ENCODE results near the gene OR10A6.

OR10A6 gene, protein sequence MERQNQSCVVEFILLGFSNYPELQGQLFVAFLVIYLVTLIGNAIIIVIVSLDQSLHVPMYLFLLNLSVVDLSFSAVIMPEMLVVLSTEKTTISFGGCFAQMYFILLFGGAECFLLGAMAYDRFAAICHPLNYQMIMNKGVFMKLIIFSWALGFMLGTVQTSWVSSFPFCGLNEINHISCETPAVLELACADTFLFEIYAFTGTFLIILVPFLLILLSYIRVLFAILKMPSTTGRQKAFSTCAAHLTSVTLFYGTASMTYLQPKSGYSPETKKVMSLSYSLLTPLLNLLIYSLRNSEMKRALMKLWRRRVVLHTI

DNA sequence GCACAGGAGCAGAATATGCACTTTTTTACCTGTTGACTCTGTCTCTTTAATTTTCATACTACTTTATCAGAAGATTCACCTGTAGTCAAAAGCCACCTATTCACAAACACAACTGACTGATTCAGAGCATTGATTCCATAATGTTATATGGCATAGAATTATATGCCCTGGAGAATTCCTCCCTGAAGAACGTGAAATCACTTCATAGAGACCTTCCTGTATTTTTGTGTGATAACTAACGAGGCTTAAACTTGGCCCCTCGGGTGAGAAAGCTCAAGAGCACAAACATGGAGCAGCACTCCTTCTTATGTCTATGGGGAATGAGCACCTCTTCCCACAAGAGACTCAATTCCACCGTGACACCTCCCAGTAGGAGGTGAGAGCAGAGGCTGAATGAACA, at the start of gene OR10A6:
Gene OR10A6, minus strand, starts transcription at position 101 of the 400 bp plus-strand sequence. CDS start 2,606 bp downstream, outside the sequence.
- in situ Hi-C loops (cut with HindIII; ENCODE audit: low sequenced_read_pairs) = no loop called here

- in situ Hi-C loops (cut with HindIII; ENCODE audit: low sequenced_read_pairs) = loop anchor here (5.0 kb wide), 1 partner anchor 85 kb away; no protein-coding TSS in a partner anchor
Measured at GRCh38 chr11:7977232-7977917, 46.3 kb upstream of the OR10A6 start.

- in situ Hi-C loops (cut with HindIII; ENCODE audit: low sequenced_read_pairs) = loop anchor here (5.0 kb wide), 1 partner anchor 82 kb away; no protein-coding TSS in a partner anchor
Measured at GRCh38 chr11:7974668-7975067, 43.6 kb upstream of the OR10A6 start.

DNA sequence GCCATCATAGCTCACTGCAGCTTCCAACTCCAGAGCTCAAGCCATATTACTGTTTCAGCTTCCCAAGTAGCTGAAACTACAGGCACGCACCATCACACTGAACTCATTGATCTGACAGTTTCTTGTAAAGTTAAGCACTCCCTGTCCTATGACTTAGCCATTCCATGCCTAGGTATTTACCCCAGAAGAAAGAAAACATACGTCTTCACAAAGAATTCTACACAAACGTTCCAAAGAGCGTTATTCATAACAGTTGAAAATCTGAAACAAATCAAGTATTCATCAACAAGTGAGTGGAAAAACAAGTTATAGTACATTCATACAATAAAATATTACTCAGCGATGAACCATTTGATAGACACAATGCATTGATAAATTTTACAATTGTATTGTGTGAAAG, 41.9 kb upstream of the OR10A6 start:
- in situ Hi-C loops (cut with HindIII; ENCODE audit: low sequenced_read_pairs) = no loop called here

GRCh38 chr11:7971846-7972245, 40.8 kb upstream of the OR10A6 start:
- in situ Hi-C loops (cut with HindIII; ENCODE audit: low sequenced_read_pairs) = no loop called here

- in situ Hi-C loops (cut with HindIII; ENCODE audit: low sequenced_read_pairs) = no loop called here
Measured at GRCh38 chr11:7969756-7970646, 38.9 kb upstream of the OR10A6 start.

GRCh38 chr11:7968686-7969085, 37.6 kb upstream of the OR10A6 start:
- in situ Hi-C loops (cut with HindIII; ENCODE audit: low sequenced_read_pairs) = no loop called here

- in situ Hi-C loops (cut with HindIII; ENCODE audit: low sequenced_read_pairs) = no loop called here
Measured at GRCh38 chr11:7967826-7968225, 36.8 kb upstream of the OR10A6 start.

GRCh38 chr11:7967097-7967496, 36.0 kb upstream of the OR10A6 start:
- in situ Hi-C loops (cut with HindIII; ENCODE audit: low sequenced_read_pairs) = no loop called here

DNA sequence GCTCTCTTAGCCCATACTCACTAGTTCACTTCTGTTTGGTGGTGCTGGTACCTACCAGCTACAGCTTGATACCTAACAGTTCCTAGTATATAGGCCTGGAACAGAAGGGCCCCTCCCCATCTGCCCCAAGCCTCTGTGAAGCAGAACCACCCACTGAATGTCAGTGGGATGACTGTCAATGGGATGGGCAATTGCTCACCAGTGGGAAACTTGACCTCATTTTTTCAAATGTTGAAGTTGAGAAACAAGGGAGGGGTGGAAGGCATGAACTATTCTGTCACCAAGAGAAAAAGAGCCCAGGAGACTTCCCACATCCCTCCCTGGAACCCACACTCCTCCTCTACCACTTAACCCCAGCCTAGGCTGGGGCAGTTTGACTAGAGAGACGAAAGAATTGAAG, 34.3 kb upstream of the OR10A6 start, which contains the start of gene NLRP10:
Gene NLRP10, minus strand, starts transcription at position 62 of the 400 bp plus-strand sequence. CDS start 1,952 bp downstream, outside the sequence.
- in situ Hi-C loops (cut with HindIII; ENCODE audit: low sequenced_read_pairs) = no loop called here

DNA sequence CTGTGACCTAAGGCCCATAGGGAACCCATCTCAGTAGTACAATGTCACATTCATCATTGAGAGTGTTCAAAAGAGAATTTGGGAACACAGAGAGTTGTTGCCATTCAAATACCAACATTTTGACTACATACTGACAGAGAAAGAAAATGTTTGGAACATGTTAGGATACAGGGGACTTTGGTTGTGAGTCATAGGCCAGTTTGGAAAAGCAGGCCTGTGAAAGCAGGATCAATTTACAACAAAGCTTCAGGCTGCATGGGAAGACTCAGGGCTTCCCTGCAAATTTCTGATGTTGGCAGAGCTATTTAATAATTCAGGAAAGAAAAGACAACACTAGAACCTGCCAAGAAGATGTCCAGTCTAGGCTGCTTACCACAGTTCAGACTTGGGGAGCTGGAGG, 33.8 kb upstream of the OR10A6 start:
- in situ Hi-C loops (cut with HindIII; ENCODE audit: low sequenced_read_pairs) = no loop called here

- in situ Hi-C loops (cut with HindIII; ENCODE audit: low sequenced_read_pairs) = no loop called here
Measured at GRCh38 chr11:7964261-7964660, 33.2 kb upstream of the OR10A6 start.

DNA sequence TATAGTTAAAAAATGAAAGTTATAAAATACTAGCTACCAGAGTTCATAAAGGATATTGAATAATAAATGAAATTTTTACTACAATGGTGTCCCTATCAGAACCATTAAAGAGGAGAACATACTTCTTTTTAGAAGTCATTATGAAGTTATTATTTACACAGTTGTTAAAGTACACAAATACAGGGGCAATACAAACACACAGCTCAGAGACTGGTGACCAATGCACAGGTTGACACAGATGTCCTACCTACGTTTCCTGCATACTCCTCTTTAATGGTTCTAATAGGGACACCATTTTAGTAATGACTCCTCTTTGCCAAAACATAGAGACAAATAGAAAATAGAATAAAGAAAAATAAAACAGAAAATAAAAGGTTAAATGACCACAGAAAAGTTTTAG, 24.1 kb upstream of the OR10A6 start:
- in situ Hi-C loops (cut with HindIII; ENCODE audit: low sequenced_read_pairs) = no loop called here

DNA sequence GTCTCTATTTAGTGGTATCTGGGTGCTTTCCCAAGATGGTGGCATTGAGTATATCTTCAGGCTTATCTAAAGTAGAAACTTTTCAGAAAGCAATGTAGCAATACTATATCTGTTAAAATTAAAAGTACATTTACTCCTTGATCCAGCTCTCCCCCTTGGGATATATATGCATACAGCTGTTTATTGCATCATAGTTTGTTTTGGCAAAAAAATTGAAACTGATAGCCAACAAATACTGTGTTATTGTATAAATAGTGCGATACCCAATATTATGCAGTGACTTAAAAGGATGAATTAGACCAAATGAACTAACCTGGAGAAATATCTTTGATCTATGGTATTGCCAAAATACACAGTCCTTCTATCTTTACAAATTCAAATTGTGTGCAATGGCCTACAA, 18.9 kb upstream of the OR10A6 start:
- in situ Hi-C loops (cut with HindIII; ENCODE audit: low sequenced_read_pairs) = no loop called here

GRCh38 chr11:7944123-7944522, 13.1 kb upstream of the OR10A6 start:
- in situ Hi-C loops (cut with HindIII; ENCODE audit: low sequenced_read_pairs) = no loop called here

- in situ Hi-C loops (cut with HindIII; ENCODE audit: low sequenced_read_pairs) = no loop called here
Measured at GRCh38 chr11:7941608-7942007, 10.5 kb upstream of the OR10A6 start, which contains the start of gene OR10A3. OR10A3 (minus strand) TSS chr11:7941708; CDS start chr11:7939520, 2,188 bp downstream.

GRCh38 chr11:7941146-7941545, 10.1 kb upstream of the OR10A6 start:
- in situ Hi-C loops (cut with HindIII; ENCODE audit: low sequenced_read_pairs) = no loop called here

DNA sequence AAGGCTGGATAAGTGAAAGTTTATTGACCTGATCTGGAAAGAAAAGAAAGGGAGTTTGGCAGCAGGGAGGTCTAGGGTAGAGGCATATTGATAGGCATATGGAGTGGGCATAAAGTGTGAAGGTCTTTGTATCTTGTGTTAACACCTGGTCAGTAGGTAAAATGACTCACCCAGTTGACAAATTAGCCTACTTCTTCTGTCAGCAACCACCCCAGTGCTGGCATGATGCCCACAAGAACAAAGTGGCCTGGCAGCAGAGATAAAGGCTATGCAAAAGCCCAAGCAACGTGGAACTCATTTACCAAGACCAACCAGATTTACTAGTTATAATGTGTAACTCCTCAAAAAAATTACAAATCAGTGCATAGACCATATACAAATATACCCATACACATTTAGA, 5.5 kb upstream of the OR10A6 start:
- in situ Hi-C loops (cut with HindIII; ENCODE audit: low sequenced_read_pairs) = no loop called here

DNA sequence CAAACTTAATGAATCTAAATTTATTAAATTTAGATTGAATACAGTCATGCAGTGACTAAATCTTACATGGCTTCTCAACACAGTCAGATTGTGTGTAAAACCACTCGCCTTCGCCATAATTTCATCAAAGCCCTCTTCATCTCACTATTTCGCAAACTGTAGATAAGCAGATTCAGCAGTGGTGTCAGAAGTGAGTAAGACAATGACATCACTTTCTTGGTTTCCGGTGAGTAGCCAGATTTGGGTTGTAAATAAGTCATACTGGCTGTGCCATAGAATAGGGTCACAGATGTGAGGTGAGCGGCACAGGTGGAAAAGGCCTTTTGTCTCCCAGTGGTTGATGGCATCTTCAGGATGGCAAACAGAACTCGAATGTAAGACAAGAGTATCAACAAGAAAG, 3.4 kb downstream of the OR10A6 start:
- in situ Hi-C loops (cut with HindIII; ENCODE audit: low sequenced_read_pairs) = no loop called here

DNA sequence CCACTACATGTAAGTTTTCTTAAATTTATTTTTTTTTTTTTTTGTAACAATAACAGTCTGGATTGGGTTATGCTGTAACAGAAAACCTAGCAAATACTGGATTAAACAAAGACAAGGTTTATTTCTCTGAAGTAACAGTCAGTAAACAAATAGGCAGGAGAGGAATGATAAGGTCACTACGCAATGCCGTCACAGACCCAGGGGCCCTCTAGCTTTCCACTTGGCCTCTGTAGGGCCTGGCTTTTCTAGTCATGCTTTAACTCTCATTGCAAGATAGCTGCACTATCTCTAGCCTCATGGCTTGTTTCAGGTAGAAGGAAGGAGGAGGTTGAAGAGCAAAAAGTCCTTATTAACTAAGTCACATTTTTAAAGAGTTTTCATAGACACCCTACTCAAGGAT, 6.5 kb downstream of the OR10A6 start:
- in situ Hi-C loops (cut with HindIII; ENCODE audit: low sequenced_read_pairs) = no loop called here

DNA sequence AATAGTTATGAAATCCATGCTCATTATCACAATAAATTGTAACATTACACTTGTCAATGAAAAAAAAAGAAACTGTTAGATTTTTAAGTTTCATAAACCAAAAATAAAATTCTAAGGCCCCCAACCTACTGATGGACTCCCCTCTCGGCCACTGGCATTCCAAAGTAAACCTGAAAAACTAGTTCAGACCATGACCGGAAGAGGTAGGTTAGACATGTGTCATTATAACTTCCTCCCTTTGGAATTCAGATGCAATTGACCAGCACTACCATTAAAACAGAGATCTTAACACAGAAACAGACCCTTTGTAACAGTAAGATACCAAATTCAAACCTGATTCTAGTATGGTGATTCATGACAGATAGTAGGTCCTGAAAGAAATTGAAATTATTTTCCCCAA, 12.9 kb downstream of the OR10A6 start:
- in situ Hi-C loops (cut with HindIII; ENCODE audit: low sequenced_read_pairs) = no loop called here
